NCI-H345 (cell line): ENCODE results near the gene TMEM115.

Experiments
- DNase-seq: peaks from one replicate; lab custom pipeline; 2025; lab: John Stamatoyannopoulos, UW

The TMEM115 gene

DNA sequence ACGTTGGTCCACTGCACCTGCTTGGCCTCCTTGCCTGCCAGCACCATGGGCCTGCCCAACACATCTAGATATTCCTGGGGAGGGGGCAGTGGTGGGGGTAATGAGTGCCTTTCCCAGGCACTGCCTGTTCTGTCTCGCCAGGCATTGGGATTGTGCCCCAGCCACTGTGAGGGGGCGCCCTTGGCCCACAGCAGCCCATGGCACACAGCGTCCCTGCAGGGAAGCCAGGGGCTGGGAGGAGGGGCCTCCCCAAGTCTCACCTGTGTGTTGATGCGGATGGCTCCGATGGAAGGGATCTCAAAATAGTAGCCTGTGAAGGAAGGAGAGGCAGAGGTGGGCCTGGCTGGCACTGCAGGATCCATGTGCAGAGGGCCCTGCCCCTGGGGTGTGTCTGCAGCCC is 18.7 kb upstream of the TMEM115 start:
- no peak for DNase-seq

DNA sequence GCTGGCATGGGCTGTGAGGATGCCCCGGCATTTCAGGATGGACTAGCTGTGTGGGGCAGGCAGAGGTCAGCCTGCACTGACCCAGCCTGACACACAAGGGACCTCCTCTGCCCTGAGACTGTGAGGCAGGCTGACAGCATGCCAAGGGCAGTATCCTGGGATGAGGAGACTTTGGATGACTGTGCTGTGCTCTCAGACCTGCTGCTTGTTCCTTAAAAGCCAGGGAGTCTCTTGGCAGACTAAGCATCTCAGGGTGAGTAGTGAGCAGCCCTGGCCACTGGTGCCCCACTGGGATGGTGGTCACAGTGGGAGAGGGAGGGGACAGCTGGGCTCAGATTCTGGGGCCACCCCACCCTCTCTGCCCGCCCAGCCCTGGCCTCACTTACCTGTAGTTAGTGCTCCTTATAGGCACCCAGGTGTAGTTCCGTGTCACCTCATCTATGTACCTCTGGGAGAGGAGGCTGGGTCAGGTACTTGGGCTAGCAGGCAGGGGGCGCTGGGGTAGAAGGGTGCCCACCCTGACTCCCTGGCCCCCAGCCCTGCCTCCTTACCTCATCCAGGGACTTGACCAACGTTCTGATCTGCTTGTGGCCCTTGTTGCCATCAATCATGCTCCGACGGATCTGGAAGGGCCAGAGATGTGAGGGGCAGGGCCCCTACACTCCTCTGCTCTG is 16.1 kb upstream of the TMEM115 start:
- no peak for DNase-seq

DNA sequence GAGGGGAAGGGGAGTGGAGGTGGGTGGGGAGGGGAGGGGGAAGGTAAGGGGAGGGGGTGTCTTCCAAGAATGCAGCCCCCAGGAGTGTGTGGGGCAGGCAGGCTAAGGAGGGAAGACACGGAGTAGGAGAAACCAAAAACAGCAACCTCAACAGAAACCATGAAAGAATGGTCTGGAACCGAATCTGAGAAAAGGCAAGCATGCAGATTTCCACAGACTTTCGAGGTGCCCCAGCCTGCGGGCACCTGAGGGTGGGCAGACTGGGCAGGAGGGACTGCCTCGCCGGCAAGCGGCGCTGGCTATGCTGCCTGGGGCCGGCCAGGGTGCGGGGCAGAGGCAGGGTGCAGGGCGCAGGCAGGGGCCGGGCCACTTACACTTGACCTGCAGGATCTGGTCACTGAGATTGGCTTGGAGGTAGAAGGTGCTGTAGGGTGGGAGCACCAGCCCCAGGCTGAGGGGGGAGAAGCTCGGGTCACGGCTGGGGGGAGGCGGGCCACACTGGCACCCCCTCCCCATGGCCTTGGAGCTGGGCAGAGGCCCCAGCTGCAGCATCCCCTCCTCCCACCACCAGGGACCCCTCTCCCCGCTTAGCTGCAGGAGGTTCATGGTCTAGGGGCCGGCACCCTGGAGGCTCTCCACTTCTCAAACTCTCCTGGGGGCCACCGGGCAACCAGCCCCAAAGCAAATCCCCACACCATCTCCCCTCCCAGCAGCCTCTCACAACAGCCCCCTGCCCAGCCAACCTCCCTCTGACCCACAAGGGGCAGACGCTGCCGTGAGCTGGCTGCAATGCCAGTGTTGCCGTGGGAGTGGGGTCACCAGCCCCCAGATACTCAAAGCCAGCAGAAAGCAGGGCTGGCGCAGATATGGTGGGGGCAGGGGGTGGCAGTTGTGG is 15.3 kb upstream of the TMEM115 start:
- no peak for DNase-seq

DNA sequence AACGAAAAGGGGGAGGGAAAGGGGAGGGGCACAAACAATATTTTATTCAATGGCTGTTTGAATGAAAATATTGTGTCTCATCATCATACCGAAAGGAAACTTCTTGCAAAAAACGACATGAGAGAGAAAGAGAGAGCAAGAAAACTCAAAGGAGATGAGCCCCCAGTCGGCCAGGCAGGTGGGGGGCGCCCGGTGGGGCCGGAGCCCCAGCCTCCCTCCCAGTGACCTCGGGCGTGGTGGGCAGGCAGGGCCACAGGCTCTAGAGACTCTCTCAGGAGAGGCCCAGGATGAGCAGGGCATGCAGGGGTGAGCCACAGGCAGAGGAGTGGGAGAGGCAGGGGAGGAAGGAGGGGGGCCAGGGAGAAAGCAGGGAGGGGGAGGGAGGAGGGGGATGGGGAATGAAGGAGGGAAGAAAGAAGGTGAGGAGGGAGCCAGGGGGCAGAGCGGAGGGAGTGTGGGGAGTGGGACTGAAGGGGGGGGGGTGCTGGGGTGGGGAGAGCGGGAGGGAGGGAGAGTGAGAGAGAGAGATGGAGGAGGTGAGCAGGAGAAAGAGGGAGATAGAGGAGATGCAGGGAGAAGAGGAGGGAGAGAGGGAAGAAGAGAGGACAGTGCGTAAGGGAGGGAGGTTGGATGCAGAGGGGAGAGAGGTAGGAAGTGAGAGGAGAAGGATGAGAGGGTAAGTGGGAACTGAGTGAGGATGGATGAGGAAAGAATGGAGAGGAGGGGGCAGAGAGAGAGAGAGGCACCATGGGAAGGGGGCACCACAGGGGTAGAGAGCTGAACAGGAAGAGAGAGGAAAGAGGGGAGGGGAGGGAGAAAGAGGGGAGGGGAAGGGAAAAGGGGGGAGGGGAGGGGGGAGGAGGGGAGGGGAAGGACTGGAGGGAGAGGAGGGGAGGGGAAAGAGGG is 14.1 kb upstream of the TMEM115 start:
- DNase-seq, result no peak

DNA sequence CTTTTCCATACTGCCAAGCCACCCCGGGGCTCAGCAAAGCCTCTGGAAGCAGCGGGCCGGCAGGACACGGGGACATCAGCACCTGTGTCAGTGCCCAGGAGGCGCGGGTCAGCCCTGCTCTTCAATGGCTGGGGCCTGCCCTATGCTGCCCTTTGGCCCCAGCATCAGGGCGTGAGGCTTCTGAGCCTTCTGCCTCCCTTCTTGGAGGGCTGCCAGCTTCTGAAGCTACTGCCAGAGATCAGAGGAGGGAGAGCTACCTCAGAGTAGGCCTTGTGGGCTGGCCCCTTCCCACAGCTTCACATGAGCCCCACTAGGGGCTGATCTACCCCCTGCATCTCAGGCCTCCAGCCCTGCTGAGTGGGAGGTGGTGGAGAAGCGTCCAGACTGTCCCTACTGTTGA is 13.0 kb upstream of the TMEM115 start:
- no peak for DNase-seq

DNA sequence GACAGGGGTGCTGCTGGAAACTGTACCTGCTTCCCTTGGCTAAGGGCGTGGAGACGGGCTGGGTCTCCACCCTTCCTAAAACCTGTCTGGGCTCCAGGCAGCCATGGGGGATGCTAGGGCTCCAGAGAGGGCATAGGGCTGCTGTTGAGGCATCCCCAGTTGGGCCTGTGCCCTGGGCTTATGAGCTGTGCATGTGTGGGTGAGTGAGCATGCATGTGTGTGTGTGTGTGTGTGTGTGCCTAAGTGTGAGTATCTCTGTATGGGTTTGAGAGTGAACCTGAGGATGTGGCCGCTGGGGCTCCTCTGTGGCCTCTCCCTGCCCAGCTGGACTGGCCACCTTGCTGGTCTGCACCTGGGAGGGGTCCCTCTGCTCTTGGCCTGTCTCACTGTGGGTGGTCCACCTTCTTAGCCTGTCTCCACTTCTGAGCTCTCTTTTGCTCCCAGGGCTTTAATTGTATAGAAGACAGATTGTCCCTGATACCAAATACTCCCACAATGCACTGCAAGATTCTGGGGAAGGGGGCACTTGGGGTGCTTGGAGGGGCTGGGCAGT is 11.9 kb upstream of the TMEM115 start:
- no peak for DNase-seq

DNA sequence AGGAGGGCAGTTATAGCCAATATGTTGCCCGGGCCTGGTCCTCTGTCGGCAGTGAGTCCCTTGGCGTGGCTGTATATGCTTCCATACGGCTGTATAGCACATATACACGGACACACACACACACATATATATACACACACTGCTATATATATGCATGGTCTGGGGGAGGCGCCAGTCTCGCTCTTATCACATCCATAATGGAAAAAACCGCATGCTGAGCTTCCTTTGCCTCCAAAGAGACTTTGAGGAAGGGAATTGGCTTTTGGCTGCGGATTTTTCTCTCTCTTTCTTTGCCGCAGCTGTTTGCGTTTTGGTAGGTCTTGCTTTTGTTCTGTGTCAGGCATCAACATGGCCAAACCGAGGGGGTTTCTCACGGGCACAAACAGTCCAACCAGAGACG is 11.3 kb upstream of the TMEM115 start:
- no peak for DNase-seq

DNA sequence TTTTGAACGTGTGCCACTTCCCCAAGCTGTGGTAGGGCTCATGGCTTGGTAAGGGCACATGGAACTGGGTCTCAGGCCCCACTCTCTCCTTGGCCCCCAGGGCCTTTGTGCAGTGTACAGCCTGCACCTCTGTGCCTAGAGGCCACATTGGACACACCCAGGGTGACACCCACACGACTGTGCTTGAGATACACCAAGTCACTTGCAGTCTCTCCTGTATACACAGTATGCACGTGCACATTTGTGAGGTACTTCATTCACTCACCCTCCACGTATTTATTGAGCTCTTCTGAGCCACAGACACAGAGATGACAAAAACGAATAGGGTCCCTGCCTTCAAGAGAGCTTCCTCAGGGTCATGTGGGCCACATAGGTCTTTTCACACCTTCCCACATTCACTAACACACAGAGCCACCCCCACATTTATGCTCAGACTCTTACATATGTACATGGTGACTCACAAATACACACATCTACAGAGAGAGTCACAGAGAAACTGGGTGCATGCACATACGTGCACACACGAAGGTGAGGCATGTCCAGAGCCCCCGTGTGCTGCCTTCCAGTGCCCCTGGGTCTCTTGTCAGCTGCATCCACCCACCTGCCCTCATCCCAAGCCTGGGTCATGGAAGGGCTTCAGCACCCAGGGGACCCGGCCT is 9.8 kb upstream of the TMEM115 start:
- no peak for DNase-seq

DNA sequence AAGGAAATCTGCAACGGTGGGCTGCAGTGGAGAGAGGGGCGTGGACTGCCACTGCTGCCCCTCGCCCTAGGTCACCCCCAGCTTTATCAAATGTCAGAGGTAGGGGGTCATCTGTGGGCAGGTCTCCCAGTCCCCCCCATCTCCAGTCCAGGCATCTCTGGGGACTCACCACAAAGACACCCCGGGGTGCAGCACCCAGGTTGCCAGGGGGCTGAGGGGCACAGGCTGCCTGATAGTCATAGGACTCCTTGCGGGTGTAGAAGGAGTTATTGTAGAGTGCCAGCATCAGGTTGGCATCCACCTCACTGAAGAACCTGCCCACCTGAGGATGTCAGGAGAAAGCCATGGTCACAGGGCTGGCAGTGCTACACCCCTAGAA is 6.5 kb upstream of the TMEM115 start:
- DNase-seq, result no peak

DNA sequence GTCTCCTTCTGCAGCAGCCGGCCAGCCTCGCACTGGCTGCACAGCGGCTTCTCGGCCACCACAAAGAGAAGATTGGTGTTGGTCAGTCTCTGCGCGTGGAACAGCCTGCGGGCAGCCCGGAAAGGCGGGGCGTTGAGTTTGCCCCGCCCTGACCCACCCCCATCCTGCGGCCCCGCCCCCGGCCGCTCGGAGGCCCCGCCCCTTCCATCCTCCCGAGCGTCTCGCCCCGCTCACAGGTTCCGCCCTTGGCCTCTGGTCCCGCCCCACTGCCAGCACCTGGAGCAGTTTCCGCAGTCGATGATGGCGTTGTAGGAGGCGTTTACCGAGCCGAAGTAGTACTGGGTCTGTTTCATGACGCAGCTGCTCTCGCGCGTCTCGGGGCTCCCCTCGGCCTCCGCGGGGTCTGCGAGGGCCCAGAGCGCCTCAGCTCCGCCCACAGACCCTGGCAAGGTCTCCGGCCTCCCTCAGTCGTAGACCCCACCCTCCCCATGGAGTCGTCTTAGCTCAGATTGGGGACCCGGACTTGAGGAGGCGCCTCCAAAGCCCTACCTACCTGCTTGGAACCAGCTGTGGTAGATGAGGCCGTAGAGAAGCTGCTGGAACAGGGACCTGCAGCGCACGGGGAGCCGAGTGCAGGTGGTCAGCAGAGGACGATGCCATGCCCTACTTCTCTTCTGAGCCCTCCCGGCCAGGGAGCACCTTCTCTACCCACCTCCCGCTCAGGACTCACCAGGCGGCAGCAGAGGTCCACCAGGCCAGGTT is 5.9 kb upstream of the TMEM115 start:
- peak; percentile 85 for DNase-seq

DNA sequence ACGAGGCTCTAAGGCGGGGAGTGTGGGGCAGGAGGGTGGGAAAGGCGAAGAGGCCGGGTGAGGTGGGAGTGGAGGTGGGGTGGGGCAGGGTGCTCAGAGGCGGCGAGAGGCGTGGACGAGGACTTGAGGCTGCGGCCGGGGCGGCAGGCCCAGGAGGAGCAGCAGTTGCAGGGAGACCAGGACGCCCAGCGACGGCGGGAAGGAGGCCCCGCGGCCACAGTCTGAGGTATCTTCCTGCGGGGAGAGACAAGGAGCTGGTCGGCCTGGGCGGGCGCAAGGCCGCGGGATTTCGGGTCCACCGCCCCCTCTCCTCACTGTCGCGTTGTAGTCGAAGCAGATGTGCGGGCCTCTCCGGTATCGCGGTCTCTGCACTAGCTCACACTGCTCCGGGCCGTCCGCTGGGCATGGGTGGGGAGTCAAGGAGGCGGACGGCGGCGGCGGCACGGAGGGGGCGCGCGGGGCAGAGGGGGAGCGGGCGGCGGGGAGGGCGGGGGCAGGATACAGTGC is 5.3 kb upstream of the TMEM115 start:
- DNase-seq, result no peak

DNA sequence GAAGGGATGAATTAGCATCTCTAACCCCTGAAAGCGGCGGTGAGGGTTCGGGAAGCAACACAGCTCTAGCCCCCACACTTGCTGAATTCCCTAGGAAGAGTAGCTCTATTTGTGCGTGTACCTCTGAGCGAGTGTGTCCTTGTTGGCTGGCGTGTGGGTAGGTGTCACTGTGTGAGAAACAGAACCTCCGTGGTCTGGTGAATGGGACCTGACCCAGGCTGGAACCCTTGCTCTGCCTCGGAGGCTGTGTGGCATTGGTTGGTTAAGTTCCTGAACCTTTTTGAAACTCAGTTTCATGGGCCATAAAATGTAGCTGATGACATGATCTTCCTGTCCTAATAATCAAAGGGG is 414 bp upstream of the TMEM115 start:
- DNase-seq, result no peak

DNA sequence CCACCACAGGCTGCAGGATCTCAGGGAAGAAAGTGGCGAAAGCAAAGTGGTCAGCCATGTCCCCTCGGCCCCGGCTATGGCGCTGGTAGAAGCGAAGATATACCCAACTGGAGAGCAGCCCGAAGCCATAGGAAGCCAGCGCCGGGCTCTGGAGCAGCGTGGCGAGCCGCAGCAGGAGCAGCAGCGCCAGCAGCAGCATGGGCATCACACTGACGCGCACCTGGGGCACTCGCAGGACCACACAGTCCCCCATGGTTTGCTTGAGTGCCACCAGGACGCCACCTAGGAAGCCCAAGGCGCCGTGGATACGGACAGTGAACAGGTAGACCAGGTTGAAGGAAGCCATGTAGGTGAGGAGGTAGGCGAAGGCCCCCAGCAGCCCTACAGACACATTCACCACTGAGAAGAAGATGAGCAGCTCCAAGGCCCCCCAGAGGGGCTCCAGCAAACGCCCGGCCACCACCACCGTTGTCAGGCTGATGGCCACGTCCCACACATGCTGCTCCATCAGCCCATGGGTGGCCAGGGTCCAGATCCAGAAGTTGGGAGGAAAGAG is 888 bp downstream of the TMEM115 start:
- no peak for DNase-seq

DNA sequence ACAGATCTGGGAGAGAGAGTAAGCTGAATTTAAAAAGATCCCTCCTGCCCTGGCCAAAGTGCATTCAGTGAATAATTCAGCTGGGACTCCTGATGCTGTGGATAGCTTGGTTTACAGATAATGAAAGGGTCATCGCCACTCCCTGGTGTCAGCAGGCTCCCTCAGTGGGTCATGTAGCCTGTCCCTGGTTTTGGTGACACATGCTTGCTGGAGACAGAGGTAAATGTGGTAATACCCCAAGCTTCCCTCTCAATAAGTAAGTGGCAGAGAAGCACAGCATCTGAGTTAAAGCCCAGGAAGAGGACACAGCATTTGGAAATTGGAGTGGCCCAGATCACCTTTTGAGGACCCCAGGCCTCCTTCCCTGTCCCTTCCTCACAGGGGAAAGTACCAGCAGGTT is 1.8 kb downstream of the TMEM115 start:
- no peak for DNase-seq

DNA sequence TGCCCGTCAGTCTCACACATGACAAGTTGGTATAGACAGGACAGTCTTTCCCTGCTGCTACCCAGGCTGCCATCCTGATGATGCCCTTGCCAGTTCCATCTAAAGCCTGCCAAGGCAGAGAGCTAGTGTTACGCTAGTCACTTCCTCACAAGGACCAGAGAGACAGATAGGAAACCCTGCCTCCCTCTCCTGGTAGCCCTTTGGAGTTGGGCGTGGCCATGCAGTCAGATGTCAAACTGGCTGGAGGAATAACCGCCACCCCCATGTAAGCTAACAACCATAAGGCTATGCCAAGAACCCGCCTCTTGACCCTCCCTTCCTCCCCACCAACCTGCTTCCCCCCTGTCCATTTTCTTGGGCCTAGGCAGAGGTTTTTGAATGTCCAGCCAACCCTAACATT is 2.8 kb downstream of the TMEM115 start:
- DNase-seq, result no peak

DNA sequence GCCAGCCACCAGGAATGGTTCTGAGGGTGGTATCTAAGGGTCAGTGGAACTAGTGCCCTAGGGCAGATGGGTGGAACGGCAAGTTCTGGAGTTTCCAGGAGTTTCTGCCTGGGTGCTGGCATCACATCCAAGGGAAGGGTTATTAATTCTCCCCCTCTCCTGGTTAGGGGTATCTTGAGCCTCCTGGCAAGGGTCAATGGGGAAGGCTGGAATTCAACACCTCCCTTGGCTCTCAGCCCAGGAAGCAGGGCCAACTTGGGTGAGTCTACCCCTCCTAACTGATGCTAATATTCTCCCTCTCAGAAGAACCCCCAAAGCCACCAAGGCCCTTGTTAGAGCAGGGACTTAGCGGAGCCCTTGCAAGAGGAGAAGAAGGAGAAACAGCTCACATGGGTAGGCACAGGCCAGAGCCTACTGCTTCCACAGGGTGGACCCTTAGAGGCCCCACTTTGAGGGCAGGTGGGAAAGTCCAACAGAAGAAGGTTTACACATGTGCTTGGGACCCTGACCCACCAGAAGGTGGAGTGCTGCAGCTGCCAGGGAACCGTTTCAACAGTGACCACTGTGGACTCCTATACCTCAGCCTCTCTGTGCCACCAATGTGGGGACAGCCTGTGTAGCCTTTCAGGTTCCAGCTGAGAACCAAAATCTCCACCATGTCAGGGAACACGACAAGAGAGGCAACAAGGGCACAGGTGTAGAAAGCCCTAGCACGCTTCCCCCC is 3.3 kb downstream of the TMEM115 start:
- DNase-seq, result no peak

DNA sequence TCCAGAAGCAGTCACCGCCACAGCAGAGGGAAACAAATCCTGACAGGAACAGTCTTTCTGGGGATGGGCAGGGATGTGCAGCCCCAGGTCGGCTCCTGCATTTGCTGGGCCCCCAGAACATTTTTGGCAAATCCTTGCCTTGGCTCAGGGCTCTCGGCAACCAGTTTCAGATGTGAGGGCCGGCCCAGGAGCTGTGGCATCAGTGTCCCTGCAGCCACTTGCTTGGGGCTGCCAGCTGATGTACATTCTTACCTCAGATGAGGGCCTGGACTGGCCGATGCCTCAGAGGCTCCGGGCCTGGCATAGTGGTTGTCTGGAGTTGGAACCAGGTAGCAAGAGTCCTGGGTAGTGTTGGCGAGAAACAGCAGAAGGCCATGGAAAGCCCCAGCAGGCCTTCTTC is 4.5 kb downstream of the TMEM115 start:
- no peak for DNase-seq

DNA sequence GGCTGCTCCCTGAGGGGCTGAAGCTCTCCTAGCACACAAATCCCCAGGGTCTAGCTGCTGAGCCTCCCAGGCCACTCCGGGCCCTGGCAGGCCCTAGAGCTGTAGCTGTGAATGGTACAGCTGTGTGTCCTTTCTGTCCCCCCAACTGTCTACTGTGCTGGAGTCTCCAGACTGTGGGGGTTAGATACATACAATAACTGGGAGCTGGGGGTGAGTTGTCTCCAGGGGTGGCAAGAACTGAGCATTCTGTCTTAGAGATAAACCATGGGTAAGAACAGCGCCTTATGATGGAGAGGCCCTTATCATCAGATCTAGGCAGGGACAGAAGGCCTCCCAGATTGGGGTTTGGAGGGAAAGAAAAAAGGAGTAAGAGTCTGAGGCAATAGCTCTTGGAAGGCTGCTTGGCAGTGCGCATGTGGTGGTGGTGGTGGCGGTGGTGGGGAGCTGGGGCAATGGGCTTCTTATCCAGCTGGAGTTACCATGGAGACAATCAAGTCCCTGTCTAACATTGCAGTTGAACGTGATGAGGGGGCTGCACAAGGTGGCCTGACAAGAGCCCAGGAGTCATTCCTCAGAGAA is 5.0 kb downstream of the TMEM115 start:
- DNase-seq, result no peak

DNA sequence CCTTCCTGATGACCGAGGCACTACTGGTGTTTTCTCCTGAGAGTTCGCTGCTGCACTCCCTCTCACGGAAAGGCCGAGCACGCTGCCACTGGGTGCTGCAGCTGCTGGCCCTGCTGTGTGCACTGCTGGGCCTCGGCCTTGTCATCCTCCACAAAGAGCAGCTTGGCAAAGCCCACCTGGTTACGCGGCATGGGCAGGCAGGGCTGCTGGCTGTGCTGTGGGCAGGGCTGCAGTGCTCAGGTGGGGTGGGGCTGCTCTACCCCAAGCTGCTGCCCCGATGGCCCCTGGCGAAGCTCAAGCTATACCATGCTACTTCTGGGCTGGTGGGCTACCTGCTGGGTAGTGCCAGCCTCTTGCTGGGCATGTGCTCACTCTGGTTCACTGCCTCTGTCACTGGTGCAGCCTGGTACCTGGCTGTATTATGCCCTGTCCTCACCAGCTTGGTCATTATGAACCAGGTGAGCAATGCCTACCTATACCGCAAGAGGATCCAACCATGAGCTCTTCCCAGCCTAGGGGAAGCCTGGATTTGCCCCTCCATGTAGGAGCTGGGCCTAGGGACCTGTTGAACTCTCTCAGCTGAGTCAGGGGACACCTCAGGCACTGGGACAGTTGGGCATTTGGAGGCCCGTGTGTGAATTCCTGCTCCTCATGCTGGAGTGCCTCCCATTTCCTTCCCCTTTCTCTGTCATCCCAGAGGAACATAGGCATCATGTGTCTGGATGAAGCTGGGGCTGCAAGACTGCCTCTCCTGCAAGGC is 5.9 kb downstream of the TMEM115 start:
- no peak for DNase-seq
